ENCODE data around the gene UBE2S. TPM values are rescaled to one million over a fixed set of nuclear protein-coding genes. Genes with fewer than 3 reads are reported as not detected.

Gene UBE2S
- total and polyA plus RNA-seq, 5 donors from 2014 or later = 24.9 to 92.9 (median 36.4) TPM

DNA sequence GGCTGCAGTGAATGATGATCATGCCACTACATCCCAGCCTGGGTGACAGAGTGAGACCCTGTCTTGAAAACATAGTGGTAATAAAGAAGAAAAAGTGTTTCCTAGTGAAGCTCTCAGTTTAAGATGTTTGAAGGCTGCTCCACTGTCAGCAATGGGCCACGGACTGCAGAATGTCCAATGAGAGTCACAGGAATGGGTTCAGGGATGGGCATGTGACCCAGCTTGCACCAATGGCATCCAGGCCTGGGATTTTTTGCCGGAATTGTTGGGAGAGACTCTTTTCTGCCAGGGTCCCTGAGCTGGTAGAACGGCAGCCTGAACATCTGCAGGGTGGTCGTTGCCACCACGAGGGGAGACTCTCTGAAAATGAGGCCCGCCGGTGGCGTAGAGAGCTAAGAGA lies 29.3 kb upstream of the UBE2S start:
- Histone ChIP-seq H3K4me1 (ENCODE audit: control insufficient read depth, insufficient read depth, low read length, poor library complexity, severe bottlenecking) (peaks cover 13% of the 10 kb centered on the region), H3K9me3 (ENCODE audit: control insufficient read depth in 2 of 2, low read length in 2 of 2) (no peaks in the 10 kb centered on the region), H3K36me3 (ENCODE audit: control insufficient read depth, insufficient read depth, low read length) (no peaks in the 10 kb centered on the region), H3K27ac (ENCODE audit: insufficient read depth, low read length, poor library complexity, severe bottlenecking) (no peak overlapping the region), H3K4me3 (ENCODE audit: low read depth, low read length) (no peak overlapping the region), H3K27me3 (ENCODE audit: control insufficient read depth, insufficient read depth, low read length) (peaks cover 19% of the 10 kb centered on the region)
- peaks cover 0 to 18% (median 6%) of the 10 kb centered on the region in 4 donors for H3K4me1 Mint-ChIP-seq
- ATAC-seq (ENCODE audit: low read depth in 2 of 2) (no peak), DNase-seq (no peak)
- H3K27me3 Mint-ChIP-seq = peaks cover 48% of the 10 kb centered on the region
- H3K9me3 Mint-ChIP-seq = peaks cover 0 to 10% (median 0%) of the 10 kb centered on the region in 7 donors
- H3K4me3 Mint-ChIP-seq = no peak overlapping the region
- H3K36me3 Mint-ChIP-seq = no peaks in the 10 kb centered on the region
- H3K27ac Mint-ChIP-seq = no peak overlapping the region

DNA sequence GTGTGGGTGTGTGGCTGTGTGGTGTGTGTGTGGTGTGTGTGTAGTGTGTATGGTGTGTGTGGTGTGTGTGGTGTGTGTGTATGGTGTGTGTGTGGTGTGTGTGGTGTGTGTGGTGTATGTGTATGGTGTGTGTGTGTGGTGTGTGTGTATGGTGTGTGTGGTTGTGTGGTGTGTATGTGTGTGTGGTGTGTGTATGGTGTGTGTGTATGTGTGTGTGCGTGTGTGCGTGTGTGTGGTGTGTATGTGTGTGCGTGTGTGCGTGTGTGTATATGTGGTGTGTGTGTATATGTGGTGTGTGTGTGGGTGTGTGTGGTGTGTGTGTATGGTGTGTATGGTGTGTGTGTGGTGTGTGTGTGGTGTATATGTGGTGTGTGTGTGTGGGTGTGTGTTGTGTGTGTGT lies 27.4 kb upstream of the UBE2S start:
- Mint-ChIP-seq H3K27me3 (peaks cover 40% of the 10 kb centered on the region), H3K4me3 (no peak overlapping the region), H3K4me1 (peaks cover 0 to 5% (median 1%) of the 10 kb centered on the region in 4 donors), H3K27ac (no peak overlapping the region), H3K36me3 (no peaks in the 10 kb centered on the region), H3K9me3 (peaks cover 0 to 7% (median 0%) of the 10 kb centered on the region in 7 donors)
- Histone ChIP-seq H3K4me3 (ENCODE audit: low read depth, low read length) (no peak overlapping the region), H3K9me3 (ENCODE audit: control insufficient read depth in 2 of 2, low read length in 2 of 2) (no peaks in the 10 kb centered on the region), H3K4me1 (ENCODE audit: control insufficient read depth, insufficient read depth, low read length, poor library complexity, severe bottlenecking) (no peaks in the 10 kb centered on the region), H3K27me3 (ENCODE audit: control insufficient read depth, insufficient read depth, low read length) (peaks cover 22% of the 10 kb centered on the region), H3K36me3 (ENCODE audit: control insufficient read depth, insufficient read depth, low read length) (no peaks in the 10 kb centered on the region), H3K27ac (ENCODE audit: insufficient read depth, low read length, poor library complexity, severe bottlenecking) (no peak overlapping the region)
- no peak for DNase-seq
- ATAC-seq (ENCODE audit: low read depth in 2 of 2) = no peak

DNA sequence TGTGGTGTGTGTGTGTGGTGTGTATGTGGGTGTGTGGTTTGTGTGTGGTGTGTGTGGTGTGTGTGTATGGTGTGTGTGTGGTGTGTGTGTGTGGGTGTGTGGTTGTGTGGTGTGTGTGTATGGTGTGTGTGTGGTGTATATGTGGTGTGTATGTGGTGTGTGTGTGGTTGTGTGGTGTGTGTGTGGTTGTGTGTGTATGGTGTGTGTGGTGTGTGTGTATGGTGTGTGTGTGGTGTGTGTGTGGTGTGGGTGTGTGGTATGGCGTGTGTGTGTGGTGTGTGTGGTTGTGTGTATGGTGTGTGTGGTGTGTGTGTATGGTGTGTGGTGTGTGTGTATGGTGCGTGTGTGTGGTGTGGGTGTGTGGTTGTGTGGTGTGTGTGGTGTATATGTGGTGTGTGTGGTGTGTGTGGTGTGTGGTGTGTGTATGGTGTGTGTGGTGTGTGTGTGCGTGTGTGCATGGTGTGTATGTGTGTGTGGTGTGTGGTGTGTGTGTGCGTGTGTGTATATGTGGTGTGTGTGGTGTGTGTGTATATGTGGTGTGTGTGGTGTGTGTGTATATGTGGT lies 26.9 kb upstream of the UBE2S start:
- H3K27me3 ChIP-seq (ENCODE audit: control insufficient read depth, insufficient read depth, low read length) = peaks cover 20% of the 10 kb centered on the region
- peaks cover 36% of the 10 kb centered on the region for H3K27me3 Mint-ChIP-seq

DNA sequence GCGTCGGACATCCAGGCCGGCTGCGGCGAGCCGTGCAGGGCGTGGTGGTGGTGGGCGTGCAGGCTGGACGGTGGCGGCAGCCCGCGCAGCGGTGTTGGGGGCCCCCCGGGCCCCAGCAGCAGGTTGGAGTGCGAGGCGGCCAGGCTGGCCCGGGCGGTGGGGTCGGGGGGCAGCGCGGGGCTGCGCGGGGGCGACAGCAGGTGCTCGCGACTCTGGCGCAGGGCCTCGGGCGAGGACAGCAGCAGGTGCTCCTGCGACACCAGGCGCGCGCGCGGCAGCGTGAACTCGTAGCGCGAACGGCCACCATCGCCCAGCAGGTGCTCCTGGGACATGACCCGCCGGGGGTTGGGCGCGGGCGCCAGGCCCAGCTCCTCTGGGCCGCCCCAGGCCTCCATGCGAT lies 25.7 kb upstream of the UBE2S start:
- ATAC-seq (ENCODE audit: low read depth in 2 of 2) (no peak), DNase-seq (no peak)
- no peak overlapping the region for H3K27ac Mint-ChIP-seq
- H3K4me3 Mint-ChIP-seq = no peak overlapping the region
- peaks cover 0 to 5% (median 0%) of the 10 kb centered on the region in 7 donors for H3K9me3 Mint-ChIP-seq
- H3K27me3 ChIP-seq (ENCODE audit: control insufficient read depth, insufficient read depth, low read length) = peaks cover 13% of the 10 kb centered on the region
- H3K27ac ChIP-seq (ENCODE audit: insufficient read depth, low read length, poor library complexity, severe bottlenecking) = no peak overlapping the region
- no peaks in the 10 kb centered on the region for H3K4me1 ChIP-seq (ENCODE audit: control insufficient read depth, insufficient read depth, low read length, poor library complexity, severe bottlenecking)
- peaks cover 35% of the 10 kb centered on the region for H3K27me3 Mint-ChIP-seq
- no peaks in the 10 kb centered on the region for H3K36me3 ChIP-seq (ENCODE audit: control insufficient read depth, insufficient read depth, low read length)
- no peaks in the 10 kb centered on the region for H3K36me3 Mint-ChIP-seq
- peaks cover 0 to 2% (median 0%) of the 10 kb centered on the region in 4 donors for H3K4me1 Mint-ChIP-seq
- no peak overlapping the region for H3K4me3 ChIP-seq (ENCODE audit: low read depth, low read length)
- H3K9me3 ChIP-seq (ENCODE audit: control insufficient read depth in 2 of 2, low read length in 2 of 2) = no peaks in the 10 kb centered on the region

More for the DNA sequence above, 26.9 kb upstream of the UBE2S start:
- Histone ChIP-seq H3K4me3 (ENCODE audit: low read depth, low read length) (no peak overlapping the region), H3K9me3 (ENCODE audit: control insufficient read depth in 2 of 2, low read length in 2 of 2) (no peaks in the 10 kb centered on the region), H3K4me1 (ENCODE audit: control insufficient read depth, insufficient read depth, low read length, poor library complexity, severe bottlenecking) (no peaks in the 10 kb centered on the region), H3K27ac (ENCODE audit: insufficient read depth, low read length, poor library complexity, severe bottlenecking) (no peak overlapping the region), H3K36me3 (ENCODE audit: control insufficient read depth, insufficient read depth, low read length) (no peaks in the 10 kb centered on the region)
- Mint-ChIP-seq H3K36me3 (no peaks in the 10 kb centered on the region), H3K27ac (no peak overlapping the region), H3K4me3 (no peak overlapping the region), H3K4me1 (peaks cover 0 to 4% (median 1%) of the 10 kb centered on the region in 4 donors), H3K9me3 (peaks cover 0 to 8% (median 0%) of the 10 kb centered on the region in 7 donors)
- ATAC-seq (ENCODE audit: low read depth in 2 of 2) (no peak), DNase-seq (no peak)

DNA sequence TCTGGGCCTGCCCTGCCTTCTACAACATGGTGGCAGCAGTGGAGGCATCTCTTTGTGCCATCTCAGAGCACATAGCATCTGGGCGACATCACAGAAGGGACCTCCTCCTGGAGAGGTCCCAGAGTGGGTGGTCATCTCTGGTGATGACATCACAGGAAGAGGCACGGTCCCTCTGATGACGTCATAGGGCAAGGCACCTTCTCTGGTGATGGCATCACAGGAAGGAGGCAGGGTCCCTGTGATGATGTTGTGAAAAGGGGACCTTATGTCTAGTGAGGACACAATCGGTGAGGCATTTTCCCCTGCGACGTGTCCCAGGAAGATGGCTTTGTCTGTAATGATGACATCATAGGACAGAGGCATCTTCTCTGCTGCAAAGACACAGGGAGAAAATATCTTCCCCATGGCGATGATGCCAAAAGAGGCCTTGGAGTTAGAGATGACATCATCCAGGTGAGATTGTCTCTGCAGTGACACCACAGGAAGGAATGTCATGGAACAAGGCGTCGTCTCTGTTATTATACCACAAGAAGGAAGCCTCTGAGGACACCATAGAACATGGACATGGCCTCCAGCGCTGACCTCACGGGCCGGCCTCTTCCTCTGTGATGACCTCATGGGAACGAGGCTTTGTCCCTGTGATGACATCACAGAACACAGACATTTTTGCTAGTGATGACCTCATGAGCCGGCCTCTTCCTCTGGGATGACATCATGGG lies 24.8 kb upstream of the UBE2S start:
- ATAC-seq (ENCODE audit: low read depth in 2 of 2) (no peak), DNase-seq (no peak)
- Histone ChIP-seq H3K27ac (ENCODE audit: insufficient read depth, low read length, poor library complexity, severe bottlenecking) (no peak overlapping the region), H3K27me3 (ENCODE audit: control insufficient read depth, insufficient read depth, low read length) (peaks cover 13% of the 10 kb centered on the region), H3K4me3 (ENCODE audit: low read depth, low read length) (no peak overlapping the region), H3K4me1 (ENCODE audit: control insufficient read depth, insufficient read depth, low read length, poor library complexity, severe bottlenecking) (no peaks in the 10 kb centered on the region), H3K9me3 (ENCODE audit: control insufficient read depth in 2 of 2, low read length in 2 of 2) (no peaks in the 10 kb centered on the region), H3K36me3 (ENCODE audit: control insufficient read depth, insufficient read depth, low read length) (no peaks in the 10 kb centered on the region)
- Mint-ChIP-seq H3K36me3 (no peaks in the 10 kb centered on the region), H3K27ac (no peak overlapping the region), H3K9me3 (peaks cover 0 to 4% (median 0%) of the 10 kb centered on the region in 7 donors), H3K4me3 (no peak overlapping the region), H3K4me1 (peaks cover 0 to 2% (median 0%) of the 10 kb centered on the region in 4 donors), H3K27me3 (peaks cover 36% of the 10 kb centered on the region)

DNA sequence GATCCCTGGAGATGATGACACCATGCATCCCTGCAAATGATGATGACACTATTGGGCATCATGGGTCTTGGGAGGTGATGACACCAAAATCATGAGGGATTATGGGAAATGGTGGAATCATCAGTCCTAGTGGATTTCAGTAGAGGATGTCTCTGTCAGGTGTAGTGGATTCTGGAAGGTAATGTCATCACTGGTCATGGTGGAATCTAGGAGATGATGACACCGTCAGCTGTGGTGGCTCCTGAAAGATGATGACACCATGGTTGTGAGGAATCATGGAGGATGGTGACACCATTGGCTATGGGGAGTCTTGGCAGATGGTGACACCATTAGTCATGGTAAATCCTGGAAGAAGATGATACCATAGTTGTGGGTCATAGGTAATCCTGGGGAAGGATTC lies 23.6 kb upstream of the UBE2S start:
- Mint-ChIP-seq H3K27ac (peak overlapping the region in 1 of 3 donors; percentile 75), H3K4me1 (peaks cover 0 to 2% (median 0%) of the 10 kb centered on the region in 4 donors)
- peaks cover 12% of the 10 kb centered on the region for H3K27me3 ChIP-seq (ENCODE audit: control insufficient read depth, insufficient read depth, low read length)

DNA sequence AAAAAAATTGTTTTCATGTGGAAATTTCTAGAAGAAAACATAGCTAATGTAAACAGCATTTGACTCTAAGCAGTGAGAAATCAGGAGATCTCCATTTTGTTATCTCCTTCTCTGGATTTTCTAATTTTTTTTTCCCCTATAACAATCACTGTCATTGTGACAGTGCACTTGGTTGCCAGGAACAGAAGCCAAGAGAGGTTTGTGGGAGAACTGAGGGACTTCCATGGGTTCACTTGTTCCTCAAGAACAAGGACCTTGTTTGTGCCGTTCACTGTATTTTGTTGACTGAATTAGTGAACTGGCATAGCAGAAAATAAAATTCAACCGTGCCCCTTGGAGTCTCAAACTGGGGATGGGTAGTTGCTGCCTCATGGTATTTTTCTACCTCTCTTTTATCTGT lies 18.5 kb upstream of the UBE2S start:
- H3K27ac ChIP-seq (ENCODE audit: insufficient read depth, low read length, poor library complexity, severe bottlenecking) = no peak overlapping the region
- Mint-ChIP-seq H3K4me3 (no peak overlapping the region), H3K36me3 (no peaks in the 10 kb centered on the region), H3K27me3 (peaks cover 23% of the 10 kb centered on the region), H3K9me3 (peaks cover 0 to 2% (median 0%) of the 10 kb centered on the region in 7 donors), H3K4me1 (peaks cover 0 to 8% (median 4%) of the 10 kb centered on the region in 4 donors), H3K27ac (no peak overlapping the region)
- ATAC-seq (ENCODE audit: low read depth in 2 of 2) (no peak), DNase-seq (no peak)
- H3K4me3 ChIP-seq (ENCODE audit: low read depth, low read length) = no peak overlapping the region
- no peaks in the 10 kb centered on the region for H3K9me3 ChIP-seq (ENCODE audit: control insufficient read depth in 2 of 2, low read length in 2 of 2)
- peaks cover 7% of the 10 kb centered on the region for H3K4me1 ChIP-seq (ENCODE audit: control insufficient read depth, insufficient read depth, low read length, poor library complexity, severe bottlenecking)
- H3K27me3 ChIP-seq (ENCODE audit: control insufficient read depth, insufficient read depth, low read length) = peaks cover 9% of the 10 kb centered on the region
- no peaks in the 10 kb centered on the region for H3K36me3 ChIP-seq (ENCODE audit: control insufficient read depth, insufficient read depth, low read length)

More for the DNA sequence above, 23.6 kb upstream of the UBE2S start:
- Mint-ChIP-seq H3K9me3 (peaks cover 0 to 3% (median 0%) of the 10 kb centered on the region in 7 donors), H3K27me3 (peaks cover 31% of the 10 kb centered on the region), H3K36me3 (no peaks in the 10 kb centered on the region), H3K4me3 (no peak overlapping the region)
- no peak overlapping the region for H3K4me3 ChIP-seq (ENCODE audit: low read depth, low read length)
- H3K9me3 ChIP-seq (ENCODE audit: control insufficient read depth in 2 of 2, low read length in 2 of 2) = no peaks in the 10 kb centered on the region
- H3K27ac ChIP-seq (ENCODE audit: insufficient read depth, low read length, poor library complexity, severe bottlenecking) = no peak overlapping the region
- DNase-seq (no peak), ATAC-seq (ENCODE audit: low read depth in 2 of 2) (no peak)
- no peaks in the 10 kb centered on the region for H3K4me1 ChIP-seq (ENCODE audit: control insufficient read depth, insufficient read depth, low read length, poor library complexity, severe bottlenecking)
- no peaks in the 10 kb centered on the region for H3K36me3 ChIP-seq (ENCODE audit: control insufficient read depth, insufficient read depth, low read length)
